GM19193 (cell line): ENCODE measurements around the gene LYSMD1.

Source experiments
- POLR2A ChIP-seq: IDR thresholded peaks from 4 replicates; pipeline ENCODE4 v1.6.1; 2011; ENCODE audit not compliant: insufficient read depth, insufficient read length; ENCODE audit errors: extremely low read depth

Gene LYSMD1

DNA sequence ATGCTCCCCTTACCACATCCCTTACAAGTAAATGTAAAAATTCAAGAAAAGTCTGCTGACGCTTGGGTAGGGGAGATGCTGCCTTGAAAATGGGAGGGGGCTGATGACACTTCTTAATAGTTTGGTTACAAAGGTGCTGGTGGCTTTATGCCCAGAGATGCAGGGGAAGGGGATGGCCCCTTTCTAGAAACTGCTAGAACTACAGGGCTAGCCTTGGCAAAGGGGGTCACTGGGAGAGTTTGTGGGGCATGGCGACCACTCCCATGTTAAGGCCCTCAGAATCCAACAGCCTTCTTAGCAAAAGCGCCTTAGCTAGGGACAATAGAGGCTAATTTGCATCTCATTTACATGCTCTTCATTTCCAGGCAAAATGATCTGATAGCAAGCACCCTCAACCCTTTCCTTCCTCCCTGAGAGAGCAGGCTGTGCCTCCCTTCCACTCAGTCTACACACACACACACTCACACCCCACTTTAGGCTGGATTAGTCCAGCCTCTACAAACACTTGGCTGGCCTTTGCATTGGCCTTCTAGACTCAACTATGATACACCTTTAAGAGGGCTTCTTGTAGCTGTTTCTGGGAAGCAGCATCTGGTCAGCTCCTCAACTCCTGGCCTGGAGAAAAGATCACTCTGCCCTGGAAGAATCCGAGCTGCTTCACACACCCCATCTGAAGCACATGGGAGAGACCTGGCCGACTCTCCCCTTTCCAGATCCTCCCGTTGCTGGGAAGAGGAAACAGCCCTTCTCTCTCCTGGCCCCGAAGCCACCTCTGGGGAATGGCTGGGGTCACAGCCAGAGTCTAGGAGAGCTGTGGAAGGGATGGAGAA is 21.0 kb downstream of the LYSMD1 start:
- TF ChIP-seq POLR2A, result no peak

DNA sequence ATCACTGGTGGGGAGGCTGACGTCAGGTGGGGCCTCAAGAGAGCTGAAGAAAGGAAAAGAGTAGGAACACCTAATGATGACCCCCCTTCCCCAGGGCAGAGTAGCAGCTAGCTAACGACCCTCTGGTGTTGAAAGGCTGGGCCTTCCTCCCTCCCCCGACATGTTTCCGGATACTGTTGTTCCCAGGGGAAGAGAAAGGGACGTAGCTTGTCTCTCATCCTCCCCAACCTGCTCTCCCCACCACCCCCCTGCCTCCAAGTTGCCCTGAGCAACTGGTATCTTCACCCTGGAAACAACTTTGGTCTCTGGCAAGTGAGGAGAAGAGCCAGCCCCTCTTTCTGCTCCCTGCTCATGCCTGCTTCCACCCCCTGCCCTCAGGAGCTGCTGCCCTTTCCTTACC is 21.7 kb downstream of the LYSMD1 start:
- no peak for TF ChIP-seq POLR2A

DNA sequence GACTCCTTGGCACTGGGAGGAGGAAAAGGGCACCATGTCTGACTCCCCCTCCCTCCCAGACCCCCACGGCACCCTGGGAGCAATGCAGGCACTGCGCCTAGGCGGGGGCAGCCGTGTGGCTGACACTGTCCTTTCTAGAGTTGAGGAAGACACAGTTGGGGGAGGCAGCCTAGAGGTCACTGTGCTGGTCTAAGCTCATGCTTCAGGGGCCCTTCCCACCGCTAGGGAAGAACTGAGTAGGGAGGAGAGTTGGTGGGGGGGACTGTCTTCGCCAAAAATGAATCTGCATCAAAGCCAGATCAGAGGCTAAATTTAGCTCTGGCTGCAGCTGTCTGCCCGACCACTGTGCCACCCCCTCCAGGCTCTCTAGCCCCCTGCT is 22.7 kb downstream of the LYSMD1 start:
- TF ChIP-seq POLR2A, result no peak

DNA sequence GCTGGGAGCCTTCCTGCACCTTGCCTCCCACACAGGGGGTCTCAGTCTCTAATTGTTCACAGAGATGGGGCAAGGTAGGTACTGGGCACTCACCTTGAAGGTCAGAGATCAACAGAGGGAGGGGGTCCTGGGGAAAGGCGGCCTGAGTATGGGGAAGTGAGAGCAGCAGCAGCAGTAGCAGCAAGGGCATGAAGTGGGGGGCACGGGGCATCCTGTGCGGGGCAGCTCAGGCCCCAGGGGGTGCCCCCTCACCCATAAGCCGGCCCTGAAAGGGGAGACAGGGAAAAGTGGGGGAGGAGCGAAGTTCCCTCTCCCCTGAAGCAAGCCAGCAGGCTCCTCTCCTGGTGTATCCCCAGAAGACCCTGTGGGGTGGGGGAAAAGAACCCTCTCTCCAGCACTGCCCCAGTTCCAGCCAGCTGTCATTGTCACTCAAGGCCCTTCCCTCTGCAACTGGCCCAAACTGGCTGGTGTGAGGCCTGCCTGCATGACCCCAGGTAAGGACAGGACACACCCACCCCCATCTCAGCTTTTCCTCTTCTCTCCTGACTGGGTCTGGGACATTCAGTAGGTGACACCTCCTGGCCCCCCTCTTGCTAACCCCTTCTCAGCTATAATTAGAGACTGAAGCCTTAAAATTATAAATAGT is 23.2 kb downstream of the LYSMD1 start:
- no peak for TF ChIP-seq POLR2A

DNA sequence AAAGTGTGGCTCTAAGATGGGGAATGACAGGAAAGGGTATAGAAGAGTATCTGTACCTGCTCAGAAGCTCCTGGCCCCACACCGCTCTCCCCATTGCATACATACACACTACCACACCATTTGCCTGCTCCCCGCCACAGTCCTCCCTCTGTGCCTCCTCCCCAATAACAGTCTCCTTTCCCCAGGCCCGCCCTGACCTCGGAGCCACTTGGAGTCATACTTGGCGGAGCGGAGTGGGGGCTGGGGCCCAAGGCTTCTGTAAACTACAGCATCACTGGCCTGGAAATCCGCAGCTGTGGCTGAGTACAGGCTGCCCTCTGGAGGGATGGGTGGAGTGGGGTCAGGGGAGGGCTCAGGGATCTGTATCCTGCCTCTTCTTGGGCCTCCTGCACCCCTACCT is 27.9 kb downstream of the LYSMD1 start:
- TF ChIP-seq POLR2A, result no peak

DNA sequence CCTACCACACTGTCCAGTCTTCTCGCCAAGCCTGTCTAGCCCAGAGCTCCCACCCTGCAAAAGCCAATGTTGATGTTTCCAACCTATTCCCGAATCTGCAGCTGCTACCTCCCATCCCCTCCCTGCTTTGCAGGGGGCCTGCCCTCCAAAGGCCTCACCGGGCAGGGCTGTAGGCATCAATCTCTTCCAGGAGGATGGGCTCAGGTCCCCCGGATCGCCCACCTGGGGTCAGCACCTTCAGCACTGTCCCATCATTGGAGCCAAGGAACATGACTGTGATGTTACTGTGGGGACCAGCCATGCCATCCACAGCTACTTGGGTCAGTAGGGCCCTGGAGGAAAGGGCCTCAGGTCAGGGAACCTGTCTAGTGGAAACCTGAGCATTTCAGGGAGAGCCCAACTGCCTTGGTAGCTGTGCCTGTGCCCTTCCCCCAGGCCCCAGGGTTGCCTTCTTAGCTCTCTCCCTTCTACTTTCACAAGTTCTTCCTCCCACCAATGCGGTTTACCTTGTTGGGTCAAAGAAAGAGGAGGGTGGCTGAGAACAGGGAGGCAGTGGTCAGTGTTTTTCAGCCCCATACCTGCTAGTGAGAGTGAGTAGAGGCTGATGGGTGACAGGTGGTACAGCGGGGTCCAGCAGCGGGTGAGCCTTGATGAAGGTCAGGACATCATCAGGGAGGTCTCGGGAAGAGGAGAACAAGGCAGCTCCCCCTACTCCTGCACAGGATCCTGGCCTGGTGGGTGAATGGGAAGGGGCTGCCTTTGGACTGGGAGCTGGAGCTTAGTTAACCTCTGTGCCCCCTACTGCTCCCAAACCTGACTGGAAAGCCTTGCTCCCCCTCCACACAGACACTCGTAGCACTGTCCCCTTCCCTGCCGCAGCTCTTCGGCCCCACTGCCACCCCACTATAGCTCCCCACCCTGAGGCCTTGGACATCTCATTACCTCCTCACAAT is 30.0 kb downstream of the LYSMD1 start:
- no peak for TF ChIP-seq POLR2A

DNA sequence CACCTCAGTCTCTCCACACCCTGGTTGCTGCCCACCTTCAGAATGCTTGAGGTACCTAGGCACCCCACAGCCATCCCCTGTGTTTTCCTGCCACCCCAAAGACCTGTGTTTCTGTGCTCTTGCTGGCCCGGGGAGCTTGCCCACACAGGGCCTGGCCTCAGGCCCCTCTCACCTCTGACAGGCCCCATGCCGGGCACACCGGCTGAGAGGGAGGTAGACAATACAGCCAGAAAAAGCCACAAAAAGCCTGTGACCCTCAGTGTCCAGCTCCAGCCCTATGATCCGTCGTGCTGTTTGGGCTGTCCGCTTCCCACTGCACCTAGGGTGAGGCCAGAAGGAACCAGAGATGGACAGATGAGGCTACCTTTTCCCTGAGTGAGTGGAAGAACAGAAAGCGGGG is 30.7 kb downstream of the LYSMD1 start:
- no peak for TF ChIP-seq POLR2A

DNA sequence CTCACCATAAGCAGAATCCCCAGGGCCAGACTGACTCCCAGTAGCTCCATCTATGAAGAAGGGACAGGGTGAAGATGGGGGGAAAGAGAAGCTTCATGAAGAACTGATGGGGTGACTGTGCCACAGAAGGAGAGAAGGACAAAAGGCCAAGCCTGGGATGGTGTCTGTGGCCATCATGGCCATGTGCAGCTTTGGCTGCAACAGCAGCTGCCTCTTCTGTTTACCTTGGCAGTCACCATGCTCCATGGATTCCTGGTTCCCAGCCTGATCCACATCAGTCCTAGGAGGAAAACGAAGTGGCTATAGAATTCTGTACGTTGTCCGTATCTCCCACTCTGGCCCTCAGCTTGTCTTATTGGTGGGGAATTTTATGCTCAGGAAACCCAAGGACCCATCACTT is 31.3 kb downstream of the LYSMD1 start:
- no peak for TF ChIP-seq POLR2A

DNA sequence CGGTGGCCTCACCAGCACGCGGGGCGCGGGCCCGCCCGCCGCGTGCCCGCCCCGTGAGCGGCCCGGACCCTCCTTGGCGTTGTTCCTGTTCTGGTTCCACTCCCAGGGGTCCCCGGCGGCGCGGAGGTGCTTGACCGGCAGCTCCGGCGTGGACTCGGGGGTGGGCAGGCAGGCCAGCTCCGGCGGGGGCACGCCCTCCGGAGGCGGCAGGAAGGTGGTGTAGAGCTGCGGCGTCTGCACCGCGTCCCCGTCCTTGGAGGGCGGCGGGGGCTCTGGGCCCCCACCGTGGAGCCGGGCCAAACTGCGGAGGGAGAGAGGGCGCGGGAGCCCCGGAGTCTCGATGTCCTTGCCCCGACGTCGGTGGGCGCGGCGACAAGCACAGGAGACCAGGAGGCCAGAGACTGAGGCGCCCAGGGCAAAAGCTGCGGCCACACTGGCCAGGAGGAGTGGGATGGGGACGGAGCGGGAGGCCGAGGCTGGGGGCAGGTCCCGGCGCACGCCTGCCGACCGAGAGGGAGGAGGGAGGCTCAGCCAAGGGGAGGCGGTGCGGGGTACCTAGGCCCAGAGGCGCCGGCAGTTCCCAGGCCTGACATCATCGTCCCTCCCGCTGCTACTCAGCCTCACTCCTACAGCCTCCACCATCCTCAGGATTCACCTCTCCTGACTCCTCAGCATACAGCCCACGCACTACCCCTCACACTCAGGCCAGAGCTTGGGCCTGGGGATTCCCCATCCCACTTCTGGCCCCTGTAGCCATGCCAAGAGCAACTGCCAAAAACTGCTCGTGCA is 32.5 kb downstream of the LYSMD1 start:
- no peak for TF ChIP-seq POLR2A

DNA sequence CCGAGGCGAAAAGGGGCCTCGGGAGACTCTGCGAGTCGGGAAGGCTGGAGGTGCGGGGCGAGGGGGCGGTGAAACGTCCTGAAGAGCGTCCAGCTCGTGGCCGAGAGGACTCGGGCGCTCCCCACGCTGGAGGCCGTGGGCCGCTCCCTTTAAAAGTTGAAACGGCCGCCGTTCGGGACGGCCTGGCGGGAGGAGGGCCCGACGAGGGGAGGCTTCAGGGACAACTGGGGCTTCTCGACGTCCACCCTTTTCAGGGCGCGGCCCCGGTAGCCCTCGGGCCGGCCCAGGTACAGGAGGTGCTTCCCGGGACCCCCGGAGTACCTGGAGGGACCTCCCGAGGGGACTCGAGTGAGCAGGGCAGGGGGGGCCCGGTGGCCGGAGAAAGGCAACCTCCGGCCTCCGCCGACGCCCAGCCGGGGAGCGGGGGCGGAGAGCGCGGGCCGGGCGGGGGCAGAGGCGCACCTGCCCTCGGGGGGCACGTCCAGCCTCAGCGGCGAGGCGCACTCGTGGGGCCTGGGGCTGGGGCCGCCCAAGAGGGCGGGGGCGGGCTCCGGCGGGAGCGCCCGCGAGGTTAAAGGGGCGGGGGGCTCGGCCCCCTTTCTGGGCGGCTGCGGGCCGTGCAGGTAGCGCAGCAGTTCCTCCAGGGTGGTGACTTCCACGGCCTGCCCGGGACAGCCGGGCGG is 33.2 kb downstream of the LYSMD1 start:
- TF ChIP-seq POLR2A, result no peak

DNA sequence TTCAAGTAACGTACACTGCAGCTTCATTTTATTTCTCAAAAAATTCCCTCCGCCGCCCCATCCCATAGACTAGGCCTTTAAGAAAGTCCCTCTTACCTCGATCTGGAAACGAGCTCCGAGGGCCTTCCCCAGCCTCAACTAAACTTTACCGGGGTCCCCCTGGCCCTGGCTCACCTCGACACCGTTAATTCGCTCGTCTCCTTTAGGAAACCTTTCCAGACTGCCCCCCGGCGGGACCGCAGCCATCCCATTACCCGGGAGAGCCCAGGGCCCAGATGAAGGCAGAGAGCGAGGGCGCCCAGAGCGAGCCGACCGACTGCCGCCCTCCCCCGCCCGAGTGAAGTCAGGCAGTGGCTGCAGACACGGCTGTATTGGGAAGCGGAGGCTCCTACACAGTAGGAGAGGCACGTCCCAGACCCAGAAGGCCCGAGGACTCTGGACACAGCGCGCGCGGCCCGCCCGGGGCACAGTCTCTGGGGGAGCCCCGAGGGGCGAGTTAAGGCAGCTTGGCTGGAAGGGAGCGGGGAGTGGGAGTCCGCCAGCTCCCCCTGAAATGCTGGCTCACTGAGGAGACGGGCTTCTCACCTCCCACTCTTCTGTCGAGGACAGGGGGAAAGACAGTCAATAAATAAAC is 33.9 kb downstream of the LYSMD1 start:
- no peak for TF ChIP-seq POLR2A

DNA sequence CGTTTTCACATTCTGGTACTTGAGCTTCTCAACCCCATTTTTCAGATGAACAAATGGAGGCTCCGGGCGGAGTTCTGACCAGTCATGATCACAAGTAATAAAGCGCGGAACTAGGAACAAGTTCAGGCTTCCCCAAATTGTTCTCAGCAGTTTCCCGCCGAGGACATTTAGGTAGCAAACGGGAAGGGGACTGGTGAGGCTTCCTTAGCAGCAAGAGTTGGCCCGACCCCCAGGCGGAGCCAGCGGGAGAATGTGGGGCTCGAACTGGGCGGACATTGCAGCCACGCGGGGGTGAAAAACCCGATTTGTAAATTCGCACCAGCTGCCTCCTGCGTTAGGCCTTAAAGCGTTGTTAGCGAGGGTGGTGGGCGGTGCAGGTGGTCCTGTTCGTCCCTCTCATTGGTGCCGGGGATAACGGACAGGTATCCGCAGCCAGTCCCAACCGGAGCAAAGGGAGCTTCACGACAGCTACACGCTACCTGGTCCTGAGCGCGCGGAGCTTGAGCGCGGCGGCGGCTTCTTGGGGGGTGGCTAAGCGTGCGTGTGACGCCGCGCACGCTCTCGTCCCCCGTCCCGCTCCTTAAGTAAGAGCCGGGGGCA is 34.6 kb downstream of the LYSMD1 start:
- no peak for TF ChIP-seq POLR2A

DNA sequence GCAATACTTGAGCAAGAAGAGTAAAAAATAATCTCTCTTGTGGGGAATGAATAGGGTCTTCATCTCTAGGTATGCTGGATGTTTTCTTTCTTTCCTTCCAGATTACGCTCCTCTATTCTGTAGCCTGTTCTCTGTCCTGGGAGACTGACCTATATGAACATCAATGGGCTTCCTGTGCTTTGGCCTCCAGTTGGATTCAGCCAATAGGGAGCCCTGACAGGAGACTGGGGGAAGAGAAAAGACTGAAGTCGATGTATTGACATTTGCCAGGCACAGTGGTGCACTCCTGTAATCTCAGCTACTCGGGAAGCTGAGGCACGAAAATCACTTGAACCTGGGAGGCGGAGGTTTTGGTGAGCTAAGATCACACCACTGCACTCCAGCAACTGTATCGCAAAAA is 36.9 kb downstream of the LYSMD1 start:
- TF ChIP-seq POLR2A, result no peak
